ENCODE results near the gene NUDT3.
"Not testable (repeated sequence)": the region's sequence is repeated elsewhere in the genome, so short reads cannot be mapped to it uniquely, and the experiment has no call there.

NUDT3 gene

GRCh38 chr6:34424200-34425131 is 32.0 kb upstream of the NUDT3 start:
- H3K27ac ChIP-seq (ENCODE audit: low read depth in 2 of 2, low read length in 2 of 2) = no peak overlapping the region
- no peaks in the 10 kb centered on the region for H3K27me3 ChIP-seq (ENCODE audit: control insufficient read depth in 2 of 2, insufficient read depth in 2 of 2, low read length in 2 of 2)
- peak overlapping the region; percentile 92 to 97 for H3K4me3 ChIP-seq (ENCODE audit: low read length in 2 of 2)
- H3K4me1 ChIP-seq (ENCODE audit: control insufficient read depth in 2 of 2, insufficient read depth in 2 of 2, low read length in 2 of 2) = peaks cover 8 to 12% of the 10 kb centered on the region in 2 donors
- peak overlapping the region; percentile 89 to 99 for H3K9ac ChIP-seq (ENCODE audit: low read depth in 1 of 2, low read length in 2 of 2)
- H3K36me3 ChIP-seq (ENCODE audit: control insufficient read depth in 2 of 2, insufficient read depth in 2 of 2, low read length in 2 of 2) = peaks cover 39 to 46% of the 10 kb centered on the region in 2 donors
- H3K9me3 ChIP-seq (ENCODE audit: control insufficient read depth in 2 of 2, low read length in 2 of 2) = no peaks in the 10 kb centered on the region

GRCh38 chr6:34423254-34423653 is 30.8 kb upstream of the NUDT3 start:
- H3K9me3 ChIP-seq (ENCODE audit: control insufficient read depth in 2 of 2, low read length in 2 of 2) = no peaks in the 10 kb centered on the region
- H3K4me3 ChIP-seq (ENCODE audit: low read length in 2 of 2) = no peak overlapping the region
- no peaks in the 10 kb centered on the region for H3K27me3 ChIP-seq (ENCODE audit: control insufficient read depth in 2 of 2, insufficient read depth in 2 of 2, low read length in 2 of 2)
- H3K36me3 ChIP-seq (ENCODE audit: control insufficient read depth in 2 of 2, insufficient read depth in 2 of 2, low read length in 2 of 2) = peaks cover 44 to 53% of the 10 kb centered on the region in 2 donors
- no peak overlapping the region for H3K27ac ChIP-seq (ENCODE audit: low read depth in 2 of 2, low read length in 2 of 2)
- H3K9ac ChIP-seq (ENCODE audit: low read depth in 1 of 2, low read length in 2 of 2) = no peak overlapping the region
- H3K4me1 ChIP-seq (ENCODE audit: control insufficient read depth in 2 of 2, insufficient read depth in 2 of 2, low read length in 2 of 2) = peaks cover 8 to 12% of the 10 kb centered on the region in 2 donors

GRCh38 chr6:34418367-34418766 is 25.9 kb upstream of the NUDT3 start:
- H3K27ac ChIP-seq (ENCODE audit: low read depth in 2 of 2, low read length in 2 of 2) = no peak overlapping the region
- H3K9me3 ChIP-seq (ENCODE audit: control insufficient read depth in 2 of 2, low read length in 2 of 2) = no peaks in the 10 kb centered on the region
- peaks cover 48 to 60% of the 10 kb centered on the region in 2 donors for H3K36me3 ChIP-seq (ENCODE audit: control insufficient read depth in 2 of 2, insufficient read depth in 2 of 2, low read length in 2 of 2)
- H3K9ac ChIP-seq (ENCODE audit: low read depth in 1 of 2, low read length in 2 of 2) = no peak overlapping the region
- no peaks in the 10 kb centered on the region for H3K27me3 ChIP-seq (ENCODE audit: control insufficient read depth in 2 of 2, insufficient read depth in 2 of 2, low read length in 2 of 2)
- peaks cover 7 to 8% of the 10 kb centered on the region in 2 donors for H3K4me1 ChIP-seq (ENCODE audit: control insufficient read depth in 2 of 2, insufficient read depth in 2 of 2, low read length in 2 of 2)
- H3K4me3 ChIP-seq (ENCODE audit: low read length in 2 of 2) = no peak overlapping the region

- no peaks in the 10 kb centered on the region for H3K9me3 ChIP-seq (ENCODE audit: control insufficient read depth in 2 of 2, low read length in 2 of 2)
- peaks cover 35 to 47% of the 10 kb centered on the region in 2 donors for H3K36me3 ChIP-seq (ENCODE audit: control insufficient read depth in 2 of 2, insufficient read depth in 2 of 2, low read length in 2 of 2)
- no peak overlapping the region for H3K9ac ChIP-seq (ENCODE audit: low read depth in 1 of 2, low read length in 2 of 2)
- H3K27me3 ChIP-seq (ENCODE audit: control insufficient read depth in 2 of 2, insufficient read depth in 2 of 2, low read length in 2 of 2) = no peaks in the 10 kb centered on the region
- H3K4me1 ChIP-seq (ENCODE audit: control insufficient read depth in 2 of 2, insufficient read depth in 2 of 2, low read length in 2 of 2) = peaks cover 7 to 8% of the 10 kb centered on the region in 2 donors
- H3K4me3 ChIP-seq (ENCODE audit: low read length in 2 of 2) = no peak overlapping the region
- no peak overlapping the region for H3K27ac ChIP-seq (ENCODE audit: low read depth in 2 of 2, low read length in 2 of 2)
Measured at GRCh38 chr6:34416877-34417371, 24.5 kb upstream of the NUDT3 start.

GRCh38 chr6:34414999-34415858 is 22.8 kb upstream of the NUDT3 start:
- Histone ChIP-seq H3K27ac (ENCODE audit: low read depth in 2 of 2, low read length in 2 of 2) (peak overlapping the region; percentile 57 to 60), H3K4me1 (ENCODE audit: control insufficient read depth in 2 of 2, insufficient read depth in 2 of 2, low read length in 2 of 2) (peaks cover 7 to 8% of the 10 kb centered on the region in 2 donors), H3K4me3 (ENCODE audit: low read length in 2 of 2) (peak overlapping the region in 1 of 2 donors; percentile 4), H3K27me3 (ENCODE audit: control insufficient read depth in 2 of 2, insufficient read depth in 2 of 2, low read length in 2 of 2) (no peaks in the 10 kb centered on the region), H3K9me3 (ENCODE audit: control insufficient read depth in 2 of 2, low read length in 2 of 2) (no peaks in the 10 kb centered on the region), H3K36me3 (ENCODE audit: control insufficient read depth in 2 of 2, insufficient read depth in 2 of 2, low read length in 2 of 2) (peaks cover 27 to 34% of the 10 kb centered on the region in 2 donors), H3K9ac (ENCODE audit: low read depth in 1 of 2, low read length in 2 of 2) (peak overlapping the region; percentile 15 to 26)

GRCh38 chr6:34412643-34413214 is 20.3 kb upstream of the NUDT3 start:
- Histone ChIP-seq H3K9ac (ENCODE audit: low read depth in 1 of 2, low read length in 2 of 2) (no peak overlapping the region), H3K9me3 (ENCODE audit: control insufficient read depth in 2 of 2, low read length in 2 of 2) (no peaks in the 10 kb centered on the region), H3K4me3 (ENCODE audit: low read length in 2 of 2) (no peak overlapping the region), H3K4me1 (ENCODE audit: control insufficient read depth in 2 of 2, insufficient read depth in 2 of 2, low read length in 2 of 2) (peaks cover 7 to 8% of the 10 kb centered on the region in 2 donors), H3K27me3 (ENCODE audit: control insufficient read depth in 2 of 2, insufficient read depth in 2 of 2, low read length in 2 of 2) (no peaks in the 10 kb centered on the region), H3K27ac (ENCODE audit: low read depth in 2 of 2, low read length in 2 of 2) (no peak overlapping the region), H3K36me3 (ENCODE audit: control insufficient read depth in 2 of 2, insufficient read depth in 2 of 2, low read length in 2 of 2) (peaks cover 9 to 15% of the 10 kb centered on the region in 2 donors)

GRCh38 chr6:34412016-34412415 is 19.5 kb upstream of the NUDT3 start:
- H3K4me3 ChIP-seq (ENCODE audit: low read length in 2 of 2) = no peak overlapping the region
- H3K9ac ChIP-seq (ENCODE audit: low read depth in 1 of 2, low read length in 2 of 2) = no peak overlapping the region
- peaks cover 7 to 8% of the 10 kb centered on the region in 2 donors for H3K4me1 ChIP-seq (ENCODE audit: control insufficient read depth in 2 of 2, insufficient read depth in 2 of 2, low read length in 2 of 2)
- no peaks in the 10 kb centered on the region for H3K27me3 ChIP-seq (ENCODE audit: control insufficient read depth in 2 of 2, insufficient read depth in 2 of 2, low read length in 2 of 2)
- H3K9me3 ChIP-seq (ENCODE audit: control insufficient read depth in 2 of 2, low read length in 2 of 2) = no peaks in the 10 kb centered on the region
- H3K36me3 ChIP-seq (ENCODE audit: control insufficient read depth in 2 of 2, insufficient read depth in 2 of 2, low read length in 2 of 2) = peaks cover 3 to 8% of the 10 kb centered on the region in 2 donors
- H3K27ac ChIP-seq (ENCODE audit: low read depth in 2 of 2, low read length in 2 of 2) = no peak overlapping the region

GRCh38 chr6:34407915-34408314 is 15.4 kb upstream of the NUDT3 start:
- H3K27ac ChIP-seq (ENCODE audit: low read depth in 2 of 2, low read length in 2 of 2); H3K36me3 ChIP-seq (ENCODE audit: control insufficient read depth in 2 of 2, insufficient read depth in 2 of 2, low read length in 2 of 2); H3K9me3 ChIP-seq (ENCODE audit: control insufficient read depth in 2 of 2, low read length in 2 of 2); H3K4me1 ChIP-seq (ENCODE audit: control insufficient read depth in 2 of 2, insufficient read depth in 2 of 2, low read length in 2 of 2); H3K4me3 ChIP-seq (ENCODE audit: low read length in 2 of 2); H3K9ac ChIP-seq (ENCODE audit: low read depth in 1 of 2, low read length in 2 of 2); H3K27me3 ChIP-seq (ENCODE audit: control insufficient read depth in 2 of 2, insufficient read depth in 2 of 2, low read length in 2 of 2): not testable (repeated sequence)

GRCh38 chr6:34396518-34396917 is 4.0 kb upstream of the NUDT3 start:
- H3K27me3 ChIP-seq (ENCODE audit: control insufficient read depth in 2 of 2, insufficient read depth in 2 of 2, low read length in 2 of 2) = no peaks in the 10 kb centered on the region

More at GRCh38 chr6:34396518-34396917, 4.0 kb upstream of the NUDT3 start:
- no peak overlapping the region for H3K4me3 ChIP-seq (ENCODE audit: low read length in 2 of 2)
- no peak overlapping the region for H3K9ac ChIP-seq (ENCODE audit: low read depth in 1 of 2, low read length in 2 of 2)
- no peaks in the 10 kb centered on the region for H3K36me3 ChIP-seq (ENCODE audit: control insufficient read depth in 2 of 2, insufficient read depth in 2 of 2, low read length in 2 of 2)
- peaks cover 6 to 8% of the 10 kb centered on the region in 2 donors for H3K4me1 ChIP-seq (ENCODE audit: control insufficient read depth in 2 of 2, insufficient read depth in 2 of 2, low read length in 2 of 2)
- H3K27ac ChIP-seq (ENCODE audit: low read depth in 2 of 2, low read length in 2 of 2) = no peak overlapping the region
- no peaks in the 10 kb centered on the region for H3K9me3 ChIP-seq (ENCODE audit: control insufficient read depth in 2 of 2, low read length in 2 of 2)

All from mucosa of rectum (tissue), 2 donors.